NB4 (cell line): ENCODE results near the gene CYYR1.

ENCODE experiments used
- DNase-seq: peaks from one replicate; pipeline ENCODE4 v3.0.0; 2010; ENCODE audit warnings: low read depth
- H3K4me3 ChIP-seq: one replicate; pipeline ENCODE4 v1.5.1; 2011; ENCODE audit warnings: mild to moderate bottlenecking, low read depth, low read length, moderate library complexity
- MYC ChIP-seq: IDR thresholded peaks from 2 replicates; pipeline ENCODE4 v1.6.1; 2011; ENCODE audit warnings: low read depth, low read length
- POLR2A ChIP-seq: IDR thresholded peaks from 2 replicates; pipeline ENCODE4 v1.6.1; 2011; ENCODE audit warnings: mild to moderate bottlenecking; ENCODE audit not compliant: insufficient read length; ENCODE audit errors: extremely low read depth
- TF ChIP-seq, protein P1 (sequence below): IDR thresholded peaks from one replicate; pipeline ENCODE4 v1.5.1; 2012; ENCODE audit warnings: low read depth, low read length
- TF ChIP-seq, protein P2 (sequence below): IDR thresholded peaks from 2 replicates; pipeline ENCODE4 v1.6.1; 2011; ENCODE audit warnings: low read depth, low read length

Gene CYYR1

DNA sequence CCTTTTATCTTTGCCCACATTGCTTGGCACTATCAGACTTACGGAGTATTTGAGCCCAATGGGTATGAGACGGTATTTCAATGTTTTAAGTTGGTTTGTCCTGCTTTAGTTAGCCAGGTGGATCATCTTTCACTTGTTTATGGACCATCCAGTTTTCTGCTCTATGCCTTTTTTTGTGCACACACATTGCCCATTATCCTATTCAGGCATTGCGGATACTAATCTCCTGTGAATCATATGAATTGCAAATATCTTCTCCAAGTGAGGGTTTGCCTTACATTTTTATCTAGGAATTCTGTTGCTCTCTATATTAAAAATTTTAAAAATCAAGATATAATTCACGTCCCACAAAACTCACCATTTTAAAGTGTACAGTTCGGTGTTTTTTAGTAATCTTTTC lies 14.0 kb downstream of the CYYR1 start:
- no peak overlapping the region for H3K4me3 ChIP-seq
- TF ChIP-seq POLR2A (no peak), MYC (no peak)
- TF ChIP-seq, protein P1, sequence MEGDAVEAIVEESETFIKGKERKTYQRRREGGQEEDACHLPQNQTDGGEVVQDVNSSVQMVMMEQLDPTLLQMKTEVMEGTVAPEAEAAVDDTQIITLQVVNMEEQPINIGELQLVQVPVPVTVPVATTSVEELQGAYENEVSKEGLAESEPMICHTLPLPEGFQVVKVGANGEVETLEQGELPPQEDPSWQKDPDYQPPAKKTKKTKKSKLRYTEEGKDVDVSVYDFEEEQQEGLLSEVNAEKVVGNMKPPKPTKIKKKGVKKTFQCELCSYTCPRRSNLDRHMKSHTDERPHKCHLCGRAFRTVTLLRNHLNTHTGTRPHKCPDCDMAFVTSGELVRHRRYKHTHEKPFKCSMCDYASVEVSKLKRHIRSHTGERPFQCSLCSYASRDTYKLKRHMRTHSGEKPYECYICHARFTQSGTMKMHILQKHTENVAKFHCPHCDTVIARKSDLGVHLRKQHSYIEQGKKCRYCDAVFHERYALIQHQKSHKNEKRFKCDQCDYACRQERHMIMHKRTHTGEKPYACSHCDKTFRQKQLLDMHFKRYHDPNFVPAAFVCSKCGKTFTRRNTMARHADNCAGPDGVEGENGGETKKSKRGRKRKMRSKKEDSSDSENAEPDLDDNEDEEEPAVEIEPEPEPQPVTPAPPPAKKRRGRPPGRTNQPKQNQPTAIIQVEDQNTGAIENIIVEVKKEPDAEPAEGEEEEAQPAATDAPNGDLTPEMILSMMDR, result no peak
- TF ChIP-seq, protein P2, sequence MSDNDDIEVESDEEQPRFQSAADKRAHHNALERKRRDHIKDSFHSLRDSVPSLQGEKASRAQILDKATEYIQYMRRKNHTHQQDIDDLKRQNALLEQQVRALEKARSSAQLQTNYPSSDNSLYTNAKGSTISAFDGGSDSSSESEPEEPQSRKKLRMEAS, result no peak
- no peak for DNase-seq

DNA sequence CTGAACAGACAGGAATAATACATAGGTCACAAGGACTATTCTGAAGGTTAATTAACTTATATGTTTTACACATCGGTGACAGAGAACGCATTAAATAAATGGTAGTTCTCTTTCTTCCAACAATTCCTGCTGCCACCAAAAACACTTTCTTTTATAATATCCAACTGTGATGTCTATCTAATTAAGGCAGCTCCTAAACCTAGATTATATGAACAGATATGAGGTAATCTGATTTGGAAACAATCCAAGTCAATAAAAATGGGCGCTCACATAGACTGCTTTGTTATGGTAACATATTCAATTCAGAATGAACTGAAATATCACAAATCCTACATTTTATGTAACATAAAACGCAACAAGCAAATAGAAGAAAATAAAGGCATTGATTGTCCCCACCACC lies 16.0 kb downstream of the CYYR1 start:
- no peak for DNase-seq
- H3K4me3 ChIP-seq, result no peak overlapping the region
- TF ChIP-seq MYC, result no peak
- no peak for TF ChIP-seq POLR2A
- TF ChIP-seq, protein P2, result no peak
- TF ChIP-seq, protein P1, result no peak

DNA sequence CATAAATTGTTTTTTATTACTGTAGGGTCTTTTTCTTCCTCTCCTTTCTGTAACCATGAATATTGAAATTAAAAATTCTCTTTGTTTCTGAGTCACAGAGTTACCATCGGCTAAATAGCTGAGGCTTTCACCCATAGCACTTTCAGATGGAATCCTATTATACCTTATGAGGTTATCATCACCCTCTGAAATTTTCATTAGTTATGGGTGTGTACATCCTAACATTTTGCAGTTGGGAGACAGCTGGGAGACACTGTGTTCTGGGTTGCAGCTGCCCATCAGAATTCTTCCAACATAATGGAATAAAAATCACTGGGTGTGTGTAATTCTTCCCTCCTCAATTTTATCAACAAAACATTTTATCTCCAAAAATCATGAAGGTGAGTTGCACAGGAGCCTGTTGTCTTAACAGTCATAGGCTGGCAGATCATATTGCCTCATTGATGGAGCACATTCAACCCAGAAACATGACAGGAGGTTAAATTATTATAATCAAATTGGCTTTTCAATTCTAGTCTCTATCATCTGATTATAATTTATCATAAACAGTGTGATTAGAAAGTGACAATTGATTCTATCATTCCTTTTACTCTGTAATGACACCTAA lies 17.4 kb downstream of the CYYR1 start:
- no peak for DNase-seq
- TF ChIP-seq MYC (no peak), POLR2A (no peak)
- TF ChIP-seq, protein P1, result no peak
- TF ChIP-seq, protein P2, result no peak
- no peak overlapping the region for H3K4me3 ChIP-seq

DNA sequence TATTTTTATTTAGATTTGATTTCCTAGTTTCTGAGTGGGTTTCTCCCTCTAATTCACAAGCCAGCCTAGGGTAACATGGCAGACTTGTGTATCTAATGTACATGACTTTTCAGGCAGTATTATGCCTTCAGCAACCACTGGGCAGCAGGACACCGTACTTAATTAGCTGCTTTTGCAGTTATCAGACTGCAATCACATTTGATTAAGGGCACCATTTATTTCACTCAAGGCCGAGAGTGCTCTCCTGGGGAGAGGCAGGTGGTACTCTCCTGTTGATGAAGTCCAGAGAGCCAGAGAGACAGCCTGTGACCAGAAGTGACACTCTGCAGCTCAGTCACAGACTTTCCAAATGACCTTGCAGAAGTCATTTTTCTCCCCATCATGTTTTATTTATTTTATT lies 18.7 kb downstream of the CYYR1 start:
- DNase-seq, result no peak
- no peak for TF ChIP-seq MYC
- TF ChIP-seq, protein P1, result no peak

DNA sequence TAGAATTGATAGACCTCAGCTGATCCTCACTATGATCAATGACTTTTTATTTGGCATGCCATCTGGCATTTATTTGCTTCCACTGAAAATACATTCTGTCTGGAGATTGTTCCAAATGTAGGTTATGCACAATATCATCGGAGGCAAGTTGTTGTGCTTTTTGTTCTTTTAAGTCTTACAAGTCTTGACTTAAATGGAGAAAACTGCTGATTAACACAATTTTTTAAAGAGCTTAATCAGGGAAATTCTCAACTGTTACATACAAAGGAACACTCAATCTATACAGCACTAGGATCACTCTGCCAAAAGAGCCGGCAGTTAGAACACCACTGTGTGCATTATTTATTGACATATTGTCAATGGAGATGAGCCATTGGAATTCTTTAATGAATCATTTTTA lies 19.2 kb downstream of the CYYR1 start:
- H3K4me3 ChIP-seq, result no peak overlapping the region
- TF ChIP-seq, protein P1, result no peak
- TF ChIP-seq POLR2A (no peak), MYC (no peak)
- no peak for DNase-seq

More for the DNA sequence above, 18.7 kb downstream of the CYYR1 start:
- H3K4me3 ChIP-seq, result no peak overlapping the region

DNA sequence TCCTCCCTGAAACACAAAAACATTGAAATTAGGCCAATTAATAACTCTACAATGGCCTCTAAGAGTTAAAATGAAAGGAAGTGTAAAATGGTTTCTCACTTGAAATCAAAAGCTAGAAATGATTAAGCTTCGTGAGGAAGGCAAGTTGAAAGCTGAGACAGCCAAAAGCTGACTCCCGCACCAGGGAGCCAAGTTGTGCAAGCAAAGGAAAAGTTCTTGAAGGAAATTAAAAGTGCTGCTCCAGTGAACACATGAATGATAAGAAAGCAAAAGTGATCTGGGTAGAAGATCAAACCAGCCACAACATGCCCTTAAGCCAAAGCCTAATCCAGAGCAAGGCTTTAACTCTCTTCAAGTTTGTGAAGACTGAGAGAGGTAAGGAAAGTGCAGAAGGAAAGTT lies 22.8 kb downstream of the CYYR1 start:
- no peak overlapping the region for H3K4me3 ChIP-seq
- TF ChIP-seq, protein P2, result no peak
- TF ChIP-seq MYC, result no peak
- DNase-seq, result no peak
